Astrocyte (in vitro differentiated cells and primary cell): ENCODE results near the gene PRKAG2. TPM values are rescaled to one million over a fixed set of nuclear protein-coding genes. Genes with fewer than 3 reads are reported as not detected.

Experiments
- DNase-seq: peaks from one replicate; pipeline ENCODE4 v3.0.0-alpha.2; 2010; ENCODE audit warnings: low read depth
- FAIRE-seq: peaks from 2 replicates; lab custom pipeline; 2011; peaks lifted over from hg19 to GRCh38; lab: Jason Lieb, UNC
- H2AFZ ChIP-seq: 2 replicates; pipeline ENCODE4 v1.6.0; 2012; ENCODE audit warnings: low read depth, low read length, inconsistent platforms
- H3K27ac ChIP-seq: 2 replicates; pipeline ENCODE4 v1.5.1; 2011; ENCODE audit warnings: low read depth, low read length, inconsistent platforms
- H3K27me3 ChIP-seq: 2 replicates; pipeline ENCODE4 v1.6.0; 2011; ENCODE audit warnings: low read length, inconsistent platforms; ENCODE audit not compliant: insufficient read depth
- H3K36me3 ChIP-seq: 2 replicates; pipeline ENCODE4 v1.5.1; 2011; ENCODE audit warnings: low read length, inconsistent platforms; ENCODE audit not compliant: insufficient read depth
- H3K4me1 ChIP-seq: 2 replicates; pipeline ENCODE4 v1.5.1; 2011; ENCODE audit warnings: low read length, inconsistent platforms; ENCODE audit not compliant: insufficient read depth
- H3K4me2 ChIP-seq: 2 replicates; pipeline ENCODE4 v1.6.0; 2012; ENCODE audit warnings: low read length, inconsistent platforms
- H3K4me3 ChIP-seq: 2 replicates; pipeline ENCODE4 v1.5.1; 2011; ENCODE audit warnings: low read depth, mild to moderate bottlenecking, low read length, inconsistent platforms; ENCODE audit not compliant: insufficient read depth
- H3K79me2 ChIP-seq: 2 replicates; pipeline ENCODE4 v1.6.0; 2012; ENCODE audit warnings: mild to moderate bottlenecking, low read length, inconsistent platforms; ENCODE audit not compliant: insufficient read depth
- H3K9ac ChIP-seq: 2 replicates; pipeline ENCODE4 v1.6.0; 2012; ENCODE audit warnings: mild to moderate bottlenecking, low read length, inconsistent platforms
- H3K9me3 ChIP-seq: 2 replicates; pipeline ENCODE4 v1.5.1; 2012; ENCODE audit warnings: low read depth, mild to moderate bottlenecking, low read length, inconsistent platforms; ENCODE audit not compliant: insufficient read depth
- H4K20me1 ChIP-seq: 2 replicates; pipeline ENCODE4 v1.6.0; 2012; ENCODE audit warnings: low read length, inconsistent platforms; ENCODE audit not compliant: insufficient read depth
- H3K27ac Mint-ChIP-seq: one replicate; pipeline ENCODE4 v1.8.0; 2021; ENCODE audit warnings: mild to moderate bottlenecking, mixed read lengths; ENCODE audit not compliant: unreplicated experiment
- H3K27me3 Mint-ChIP-seq: one replicate; pipeline ENCODE4 v1.8.0; 2021; ENCODE audit warnings: low read depth, mixed read lengths; ENCODE audit not compliant: unreplicated experiment
- H3K36me3 Mint-ChIP-seq: one replicate; pipeline ENCODE4 v1.8.0; 2021; ENCODE audit warnings: low read depth, mixed read lengths; ENCODE audit not compliant: unreplicated experiment
- H3K4me1 Mint-ChIP-seq: one replicate; pipeline ENCODE4 v1.8.0; 2021; ENCODE audit warnings: low read depth, mixed read lengths; ENCODE audit not compliant: unreplicated experiment
- H3K4me3 Mint-ChIP-seq: one replicate; pipeline ENCODE4 v1.8.0; 2021; ENCODE audit warnings: mild to moderate bottlenecking, moderate library complexity, mixed read lengths; ENCODE audit not compliant: unreplicated experiment
- H3K9me3 Mint-ChIP-seq: one replicate; pipeline ENCODE4 v1.8.0; 2021; ENCODE audit warnings: mild to moderate bottlenecking, mixed read lengths; ENCODE audit not compliant: unreplicated experiment
- EZH2 ChIP-seq: IDR thresholded peaks from 2 replicates; pipeline ENCODE4 v1.6.1; 2012; ENCODE audit warnings: mild to moderate bottlenecking, low read length, inconsistent platforms; ENCODE audit not compliant: insufficient read depth
- total RNA-seq: library from RNA; stranded (reverse); gene quantifications from 2 replicates; pipeline ENCODE4 v1.2.1, GENCODE V29; 2021
- TF ChIP-seq, protein P1 (sequence below): IDR thresholded peaks from 2 replicates; pipeline ENCODE4 v1.5.1; 2011; ENCODE audit warnings: low read depth, mild to moderate bottlenecking, inconsistent platforms, low read length, moderate library complexity; ENCODE audit not compliant: insufficient read depth

PRKAG2 gene
- total RNA-seq, 1 donor from 2014 or later, result 40.7 TPM

GRCh38 chr7:151708610-151709009, 168.3 kb downstream of the PRKAG2 start:
- no peaks in the 10 kb centered on the region for H3K9me3 ChIP-seq
- no peak overlapping the region for H3K27ac ChIP-seq
- no peak overlapping the region for H3K4me3 ChIP-seq
- no peaks in the 10 kb centered on the region for H3K79me2 ChIP-seq
- no peaks in the 10 kb centered on the region for H3K27me3 ChIP-seq
- Mint-ChIP-seq H3K27ac (peak overlapping the region; percentile 26), H3K4me1 (peaks cover 24% of the 10 kb centered on the region), H3K9me3 (no peaks in the 10 kb centered on the region), H3K36me3 (peaks cover 4% of the 10 kb centered on the region), H3K4me3 (no peak overlapping the region), H3K27me3 (peaks cover 9% of the 10 kb centered on the region)
- no peak overlapping the region for H3K4me2 ChIP-seq
- H3K36me3 ChIP-seq, result no peaks in the 10 kb centered on the region
- H3K4me1 ChIP-seq, result peaks cover 20% of the 10 kb centered on the region
- H3K9ac ChIP-seq, result no peak overlapping the region
- FAIRE-seq (no peak), DNase-seq (no peak)
- TF ChIP-seq, protein P1, sequence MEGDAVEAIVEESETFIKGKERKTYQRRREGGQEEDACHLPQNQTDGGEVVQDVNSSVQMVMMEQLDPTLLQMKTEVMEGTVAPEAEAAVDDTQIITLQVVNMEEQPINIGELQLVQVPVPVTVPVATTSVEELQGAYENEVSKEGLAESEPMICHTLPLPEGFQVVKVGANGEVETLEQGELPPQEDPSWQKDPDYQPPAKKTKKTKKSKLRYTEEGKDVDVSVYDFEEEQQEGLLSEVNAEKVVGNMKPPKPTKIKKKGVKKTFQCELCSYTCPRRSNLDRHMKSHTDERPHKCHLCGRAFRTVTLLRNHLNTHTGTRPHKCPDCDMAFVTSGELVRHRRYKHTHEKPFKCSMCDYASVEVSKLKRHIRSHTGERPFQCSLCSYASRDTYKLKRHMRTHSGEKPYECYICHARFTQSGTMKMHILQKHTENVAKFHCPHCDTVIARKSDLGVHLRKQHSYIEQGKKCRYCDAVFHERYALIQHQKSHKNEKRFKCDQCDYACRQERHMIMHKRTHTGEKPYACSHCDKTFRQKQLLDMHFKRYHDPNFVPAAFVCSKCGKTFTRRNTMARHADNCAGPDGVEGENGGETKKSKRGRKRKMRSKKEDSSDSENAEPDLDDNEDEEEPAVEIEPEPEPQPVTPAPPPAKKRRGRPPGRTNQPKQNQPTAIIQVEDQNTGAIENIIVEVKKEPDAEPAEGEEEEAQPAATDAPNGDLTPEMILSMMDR, result no peak
- TF ChIP-seq EZH2, result no peak
- H2AFZ ChIP-seq, result no peak overlapping the region
- H4K20me1 ChIP-seq, result no peaks in the 10 kb centered on the region

DNA sequence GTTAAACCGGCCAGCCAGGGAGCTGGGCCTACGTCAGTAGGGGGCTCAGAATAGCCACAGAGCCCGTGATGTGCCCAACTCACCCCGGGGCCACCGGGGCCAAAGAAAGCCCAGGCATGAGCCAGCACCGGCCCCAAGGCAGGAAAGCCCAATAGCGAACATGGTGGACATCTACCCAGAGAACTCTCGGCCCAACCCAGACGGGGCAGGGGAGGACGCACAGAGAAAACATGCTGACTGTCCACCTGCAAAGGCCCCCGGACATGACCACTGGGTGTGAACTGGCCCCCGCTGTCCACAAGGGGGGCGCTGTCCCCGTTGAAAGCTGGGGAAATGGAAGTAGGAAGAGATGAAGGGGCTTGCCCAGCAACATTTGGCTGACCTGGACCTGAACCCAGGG, 169.2 kb downstream of the PRKAG2 start:
- Histone ChIP-seq H3K27me3 (no peaks in the 10 kb centered on the region), H2AFZ (no peak overlapping the region), H3K4me2 (no peak overlapping the region), H3K4me3 (no peak overlapping the region), H3K9ac (no peak overlapping the region), H3K9me3 (no peaks in the 10 kb centered on the region), H3K27ac (no peak overlapping the region), H4K20me1 (no peaks in the 10 kb centered on the region), H3K4me1 (peaks cover 20% of the 10 kb centered on the region), H3K36me3 (no peaks in the 10 kb centered on the region), H3K79me2 (no peaks in the 10 kb centered on the region)
- H3K27ac Mint-ChIP-seq, result no peak overlapping the region
- peaks cover 4% of the 10 kb centered on the region for H3K36me3 Mint-ChIP-seq
- FAIRE-seq (no peak), DNase-seq (no peak)
- H3K27me3 Mint-ChIP-seq, result peaks cover 9% of the 10 kb centered on the region
- no peaks in the 10 kb centered on the region for H3K9me3 Mint-ChIP-seq
- TF ChIP-seq, protein P1, result no peak
- TF ChIP-seq EZH2, result no peak
- H3K4me1 Mint-ChIP-seq, result peaks cover 24% of the 10 kb centered on the region
- H3K4me3 Mint-ChIP-seq, result no peak overlapping the region

DNA sequence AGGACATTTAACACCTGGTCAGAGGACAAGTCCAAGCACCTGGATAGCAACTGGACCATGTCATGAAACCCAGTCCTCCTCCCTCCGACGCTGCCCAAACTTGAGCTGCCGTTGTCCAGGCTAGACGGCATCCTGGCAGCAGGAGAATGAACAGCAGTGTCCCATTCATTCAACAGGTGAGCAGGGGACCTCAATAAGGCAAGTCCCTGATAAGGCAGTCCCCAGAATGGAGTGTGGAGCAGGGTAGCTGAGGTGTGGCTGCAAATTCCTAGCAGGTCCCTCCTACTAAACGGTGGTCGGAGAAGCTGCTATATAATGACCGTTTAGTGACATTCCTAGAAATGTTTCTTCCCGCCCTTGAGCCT, 169.8 kb downstream of the PRKAG2 start:
- peaks cover 8% of the 10 kb centered on the region for H3K27me3 Mint-ChIP-seq
- H3K4me2 ChIP-seq, result no peak overlapping the region

More for the DNA sequence above, 169.8 kb downstream of the PRKAG2 start:
- Histone ChIP-seq H3K4me3 (no peak overlapping the region), H2AFZ (no peak overlapping the region), H3K4me1 (peaks cover 16% of the 10 kb centered on the region), H3K27me3 (no peaks in the 10 kb centered on the region), H4K20me1 (no peaks in the 10 kb centered on the region), H3K36me3 (no peaks in the 10 kb centered on the region), H3K27ac (no peak overlapping the region), H3K9me3 (no peaks in the 10 kb centered on the region), H3K79me2 (no peaks in the 10 kb centered on the region), H3K9ac (no peak overlapping the region)
- peaks cover 24% of the 10 kb centered on the region for H3K4me1 Mint-ChIP-seq
- H3K36me3 Mint-ChIP-seq, result peaks cover 6% of the 10 kb centered on the region
- H3K9me3 Mint-ChIP-seq, result no peaks in the 10 kb centered on the region
- FAIRE-seq, result no peak
- no peak overlapping the region for H3K27ac Mint-ChIP-seq
- TF ChIP-seq, protein P1, result no peak
- no peak for TF ChIP-seq EZH2
- no peak for DNase-seq
- no peak overlapping the region for H3K4me3 Mint-ChIP-seq
